ENCODE results near the gene ACP4.
A peak's percentile ranks its signal among the peaks of the same experiment; 100 is the strongest.
"Not testable (repeated sequence)": the region's sequence is repeated elsewhere in the genome, so short reads cannot be mapped to it uniquely, and the experiment has no call there.

ACP4 gene

GRCh38 chr19:50749490-50749889 is 40.7 kb upstream of the ACP4 start:
- Histone ChIP-seq H3K4me3 (ENCODE audit: severe bottlenecking) (no peak overlapping the region), H3K36me3 (ENCODE audit: low read depth) (no peaks in the 10 kb centered on the region), H3K4me1 (ENCODE audit: insufficient read depth, poor library complexity, severe bottlenecking) (no peaks in the 10 kb centered on the region), H3K27ac (ENCODE audit: poor library complexity, severe bottlenecking) (no peak overlapping the region), H3K27me3 (ENCODE audit: insufficient read depth, poor library complexity, severe bottlenecking) (no peaks in the 10 kb centered on the region), H3K9me3 (ENCODE audit: severe bottlenecking) (no peaks in the 10 kb centered on the region)
- no peak for TF ChIP-seq CTCF (IDR thresholded peaks at IDR 0.05; ENCODE audit: poor library complexity, severe bottlenecking)
- ATAC-seq (ENCODE audit: low read depth) (no peak), DNase-seq (ENCODE audit: low spot score) (no peak)

- no peaks in the 10 kb centered on the region for H3K27me3 ChIP-seq (ENCODE audit: insufficient read depth, poor library complexity, severe bottlenecking)
- TF ChIP-seq CTCF (IDR thresholded peaks at IDR 0.05; ENCODE audit: poor library complexity, severe bottlenecking), result no peak
- ATAC-seq (ENCODE audit: low read depth), result no peak
- H3K36me3 ChIP-seq (ENCODE audit: low read depth), result no peaks in the 10 kb centered on the region
- no peaks in the 10 kb centered on the region for H3K4me1 ChIP-seq (ENCODE audit: insufficient read depth, poor library complexity, severe bottlenecking)
- H3K4me3 ChIP-seq (ENCODE audit: severe bottlenecking), result no peak overlapping the region
- no peak for DNase-seq (ENCODE audit: low spot score)
- no peaks in the 10 kb centered on the region for H3K9me3 ChIP-seq (ENCODE audit: severe bottlenecking)
- no peak overlapping the region for H3K27ac ChIP-seq (ENCODE audit: poor library complexity, severe bottlenecking)
Measured at GRCh38 chr19:50750010-50750409, 40.2 kb upstream of the ACP4 start.

GRCh38 chr19:50753879-50754278 is 36.3 kb upstream of the ACP4 start:
- Histone ChIP-seq H3K36me3 (ENCODE audit: low read depth) (no peaks in the 10 kb centered on the region), H3K4me3 (ENCODE audit: severe bottlenecking) (no peak overlapping the region), H3K27me3 (ENCODE audit: insufficient read depth, poor library complexity, severe bottlenecking) (no peaks in the 10 kb centered on the region), H3K27ac (ENCODE audit: poor library complexity, severe bottlenecking) (no peak overlapping the region), H3K4me1 (ENCODE audit: insufficient read depth, poor library complexity, severe bottlenecking) (no peaks in the 10 kb centered on the region), H3K9me3 (ENCODE audit: severe bottlenecking) (no peaks in the 10 kb centered on the region)
- ATAC-seq (ENCODE audit: low read depth) (no peak), DNase-seq (ENCODE audit: low spot score) (no peak)
- no peak for TF ChIP-seq CTCF (IDR thresholded peaks at IDR 0.05; ENCODE audit: poor library complexity, severe bottlenecking)

- not testable (repeated sequence) for DNase-seq (ENCODE audit: low spot score); H3K9me3 ChIP-seq (ENCODE audit: severe bottlenecking); H3K27ac ChIP-seq (ENCODE audit: poor library complexity, severe bottlenecking); H3K27me3 ChIP-seq (ENCODE audit: insufficient read depth, poor library complexity, severe bottlenecking); H3K4me1 ChIP-seq (ENCODE audit: insufficient read depth, poor library complexity, severe bottlenecking); H3K4me3 ChIP-seq (ENCODE audit: severe bottlenecking); H3K36me3 ChIP-seq (ENCODE audit: low read depth)
- ATAC-seq (ENCODE audit: low read depth), result peak; percentile 42; the same call in 2 of the 3 replicates
Measured at GRCh38 chr19:50756244-50756643, 34.0 kb upstream of the ACP4 start.

- H3K4me3 ChIP-seq (ENCODE audit: severe bottlenecking); H3K4me1 ChIP-seq (ENCODE audit: insufficient read depth, poor library complexity, severe bottlenecking); ATAC-seq (ENCODE audit: low read depth); H3K36me3 ChIP-seq (ENCODE audit: low read depth); DNase-seq (ENCODE audit: low spot score); H3K9me3 ChIP-seq (ENCODE audit: severe bottlenecking); H3K27me3 ChIP-seq (ENCODE audit: insufficient read depth, poor library complexity, severe bottlenecking); H3K27ac ChIP-seq (ENCODE audit: poor library complexity, severe bottlenecking): not testable (repeated sequence)
Measured at GRCh38 chr19:50757624-50758023, 32.6 kb upstream of the ACP4 start.

GRCh38 chr19:50759076-50759475 is 31.1 kb upstream of the ACP4 start:
- H3K36me3 ChIP-seq (ENCODE audit: low read depth); H3K27me3 ChIP-seq (ENCODE audit: insufficient read depth, poor library complexity, severe bottlenecking); DNase-seq (ENCODE audit: low spot score); H3K27ac ChIP-seq (ENCODE audit: poor library complexity, severe bottlenecking); H3K9me3 ChIP-seq (ENCODE audit: severe bottlenecking); H3K4me1 ChIP-seq (ENCODE audit: insufficient read depth, poor library complexity, severe bottlenecking); H3K4me3 ChIP-seq (ENCODE audit: severe bottlenecking); ATAC-seq (ENCODE audit: low read depth): not testable (repeated sequence)
